Skeletal muscle tissue (tissue), 4 donors: ENCODE measurements around the gene NKAIN2. TPM values are rescaled to one million over a fixed set of nuclear protein-coding genes. Genes with fewer than 3 reads are reported as not detected.

ENCODE experiments used
- H3K27ac ChIP-seq: one replicate; pipeline ENCODE4 v1.7.0; 2013; ENCODE audit warnings: mild to moderate bottlenecking, low read depth, low read length, inconsistent platforms
- H3K27me3 ChIP-seq, 3 donors: one replicate each; pipeline ENCODE4 v1.7.0; 2013; ENCODE audit warnings: low read length in 3 of 3; ENCODE audit not compliant: control insufficient read depth in 3 of 3, insufficient read depth in 3 of 3
- H3K36me3 ChIP-seq, 3 donors: one replicate each; pipeline ENCODE4 v1.7.0; 2013; ENCODE audit warnings: low read length in 3 of 3; ENCODE audit not compliant: control insufficient read depth in 3 of 3, insufficient read depth in 3 of 3
- H3K4me1 ChIP-seq, 3 donors: one replicate each; pipeline ENCODE4 v1.7.0; 2013; ENCODE audit warnings: low read length in 3 of 3, mild to moderate bottlenecking in 3 of 3; ENCODE audit not compliant: control insufficient read depth in 3 of 3, insufficient read depth in 3 of 3
- H3K4me3 ChIP-seq, 3 donors: one replicate each; pipeline ENCODE4 v1.7.0; 2013; ENCODE audit warnings: low read length in 3 of 3
- H3K9ac ChIP-seq, 3 donors: one replicate each; pipeline ENCODE4 v1.7.0; 2013; ENCODE audit warnings: low read length in 3 of 3, mild to moderate bottlenecking in 3 of 3, moderate library complexity in 2 of 3, low read depth in 1 of 3
- H3K9me3 ChIP-seq, 3 donors: one replicate each; pipeline ENCODE4 v1.7.0; 2013; ENCODE audit warnings: low read length in 3 of 3; ENCODE audit not compliant: control insufficient read depth in 3 of 3
- total RNA-seq: library from RNA; depleted of rRNA; stranded (reverse); fragments of >200 nt; gene quantifications from one replicate; pipeline ENCODE4 v1.2.3, GENCODE V29; 2014
- donor health status: Osteomylitis.

Gene NKAIN2
- total RNA-seq, 1 donor from 2014 or later = 3.1 TPM

- H3K4me1 ChIP-seq = peaks cover 5 to 9% (median 5%) of the 10 kb centered on the region in 3 donors
- peak overlapping the region in 2 of 3 donors; percentile 7 to 83 for H3K4me3 ChIP-seq
- H3K27ac ChIP-seq = no peak overlapping the region
- H3K27me3 ChIP-seq = peaks cover 0 to 8% (median 0%) of the 10 kb centered on the region in 3 donors
- no peaks in the 10 kb centered on the region for H3K9me3 ChIP-seq
- no peaks in the 10 kb centered on the region for H3K36me3 ChIP-seq
- H3K9ac ChIP-seq = peak overlapping the region in 1 of 3 donors; percentile 68
Observed at GRCh38 chr6:123804787-123805540, 1.3 kb downstream of the NKAIN2 start.

- Histone ChIP-seq H3K4me3 (no peak overlapping the region), H3K36me3 (no peaks in the 10 kb centered on the region), H3K4me1 (peaks cover 5 to 9% (median 5%) of the 10 kb centered on the region in 3 donors), H3K9me3 (no peaks in the 10 kb centered on the region), H3K27ac (no peak overlapping the region), H3K27me3 (peaks cover 0 to 8% (median 0%) of the 10 kb centered on the region in 3 donors), H3K9ac (no peak overlapping the region)
Observed at GRCh38 chr6:123805921-123806320, 2.3 kb downstream of the NKAIN2 start.

- no peaks in the 10 kb centered on the region for H3K36me3 ChIP-seq
- H3K4me3 ChIP-seq = no peak overlapping the region
- H3K27me3 ChIP-seq = peaks cover 0 to 4% (median 0%) of the 10 kb centered on the region in 3 donors
- H3K27ac ChIP-seq = no peak overlapping the region
- no peaks in the 10 kb centered on the region for H3K9me3 ChIP-seq
- H3K4me1 ChIP-seq = peaks cover 5 to 9% (median 5%) of the 10 kb centered on the region in 3 donors
- no peak overlapping the region for H3K9ac ChIP-seq
Observed at GRCh38 chr6:123806561-123806960, 2.9 kb downstream of the NKAIN2 start.

- Histone ChIP-seq H3K36me3 (no peaks in the 10 kb centered on the region), H3K9ac (no peak overlapping the region)
Observed at GRCh38 chr6:123808556-123808955, 4.9 kb downstream of the NKAIN2 start.

GRCh38 chr6:123810214-123810613, 6.5 kb downstream of the NKAIN2 start:
- H3K27me3 ChIP-seq = no peaks in the 10 kb centered on the region
- H3K9me3 ChIP-seq = no peaks in the 10 kb centered on the region
- H3K4me3 ChIP-seq = no peak overlapping the region
- H3K27ac ChIP-seq = no peak overlapping the region
- H3K36me3 ChIP-seq = no peaks in the 10 kb centered on the region
- H3K9ac ChIP-seq = no peak overlapping the region
- H3K4me1 ChIP-seq = no peaks in the 10 kb centered on the region

More at GRCh38 chr6:123808556-123808955, 4.9 kb downstream of the NKAIN2 start:
- H3K27ac ChIP-seq = no peak overlapping the region
- H3K4me3 ChIP-seq = no peak overlapping the region
- H3K27me3 ChIP-seq = peaks cover 0 to 4% (median 0%) of the 10 kb centered on the region in 3 donors
- no peaks in the 10 kb centered on the region for H3K4me1 ChIP-seq
- no peaks in the 10 kb centered on the region for H3K9me3 ChIP-seq

- H3K4me3 ChIP-seq = no peak overlapping the region
- no peak overlapping the region for H3K9ac ChIP-seq
- H3K36me3 ChIP-seq = no peaks in the 10 kb centered on the region
- H3K27me3 ChIP-seq = no peaks in the 10 kb centered on the region
- no peaks in the 10 kb centered on the region for H3K4me1 ChIP-seq
- no peaks in the 10 kb centered on the region for H3K9me3 ChIP-seq
- no peak overlapping the region for H3K27ac ChIP-seq
Observed at GRCh38 chr6:123810948-123811347, 7.3 kb downstream of the NKAIN2 start.

GRCh38 chr6:123811378-123811777, 7.7 kb downstream of the NKAIN2 start:
- Histone ChIP-seq H3K36me3 (no peaks in the 10 kb centered on the region), H3K27me3 (no peaks in the 10 kb centered on the region), H3K4me1 (no peaks in the 10 kb centered on the region), H3K9ac (no peak overlapping the region), H3K9me3 (no peaks in the 10 kb centered on the region), H3K27ac (no peak overlapping the region), H3K4me3 (no peak overlapping the region)

- H3K4me1 ChIP-seq = no peaks in the 10 kb centered on the region
- H3K36me3 ChIP-seq = no peaks in the 10 kb centered on the region
- H3K27me3 ChIP-seq = no peaks in the 10 kb centered on the region
- no peaks in the 10 kb centered on the region for H3K9me3 ChIP-seq
- H3K27ac ChIP-seq = no peak overlapping the region
- no peak overlapping the region for H3K4me3 ChIP-seq
- no peak overlapping the region for H3K9ac ChIP-seq
Observed at GRCh38 chr6:123812621-123813020, 9.0 kb downstream of the NKAIN2 start.

GRCh38 chr6:123821112-123821511, 17.4 kb downstream of the NKAIN2 start:
- Histone ChIP-seq H3K27me3 (no peaks in the 10 kb centered on the region), H3K27ac (no peak overlapping the region), H3K9me3 (no peaks in the 10 kb centered on the region), H3K4me1 (no peaks in the 10 kb centered on the region), H3K36me3 (no peaks in the 10 kb centered on the region), H3K9ac (no peak overlapping the region), H3K4me3 (no peak overlapping the region)

GRCh38 chr6:123829302-123829953, 25.8 kb downstream of the NKAIN2 start:
- H3K4me3 ChIP-seq = no peak overlapping the region

More at GRCh38 chr6:123829302-123829953, 25.8 kb downstream of the NKAIN2 start:
- Histone ChIP-seq H3K4me1 (peaks cover 0 to 3% (median 0%) of the 10 kb centered on the region in 3 donors), H3K9me3 (no peaks in the 10 kb centered on the region), H3K27ac (no peak overlapping the region), H3K9ac (no peak overlapping the region), H3K27me3 (no peaks in the 10 kb centered on the region), H3K36me3 (no peaks in the 10 kb centered on the region)
